ENCODE data around the gene PBX1.

The PBX1 gene

DNA sequence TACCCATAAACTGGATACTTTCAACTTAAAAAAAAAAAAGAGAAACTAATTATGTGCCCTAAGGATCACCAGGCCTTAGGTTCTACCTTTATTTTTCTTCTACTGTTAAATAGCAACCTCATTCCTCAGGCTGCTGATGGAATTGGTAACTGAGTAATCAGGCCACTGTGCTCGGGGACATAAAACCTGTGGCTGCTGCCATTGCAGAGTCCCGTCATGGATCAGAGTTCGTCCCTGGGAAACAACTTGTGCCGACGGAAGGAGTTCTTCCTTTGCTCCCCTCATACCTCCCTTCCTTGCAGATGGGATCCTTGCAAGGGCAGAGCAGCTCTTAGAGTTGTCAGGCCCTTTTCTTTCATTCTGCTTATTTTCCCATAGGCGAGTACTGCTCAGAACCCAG is 123.6 kb downstream of the PBX1 start:
- no peaks in the 10 kb centered on the region for H4K20me1 ChIP-seq (ENCODE audit: insufficient read depth, low read length)
- no peak overlapping the region for H3K27ac ChIP-seq (ENCODE audit: low read length)
- H3K9me2 ChIP-seq (replicated peaks; ENCODE audit: insufficient read depth, low read length), result no peaks in the 10 kb centered on the region
- no peak for DNase-seq
- no peak overlapping the region for H3K4me2 ChIP-seq (ENCODE audit: low read depth, low read length)
- no peaks in the 10 kb centered on the region for H3K9me3 ChIP-seq (replicated peaks; ENCODE audit: insufficient read depth, low read length)
- H3K4me3 ChIP-seq (ENCODE audit: low read length), result no peak overlapping the region
- no peaks in the 10 kb centered on the region for H3K79me2 ChIP-seq (ENCODE audit: low read length)
- no peaks in the 10 kb centered on the region for H3F3A ChIP-seq (ENCODE audit: insufficient read depth, low read length)
- H2AFZ ChIP-seq (ENCODE audit: low read length), result no peak overlapping the region
- no peaks in the 10 kb centered on the region for H3K36me3 ChIP-seq (replicated peaks; ENCODE audit: insufficient read depth, low read length)
- no peaks in the 10 kb centered on the region for H3K27me3 ChIP-seq (replicated peaks; ENCODE audit: insufficient read depth, low read length)
- no peak overlapping the region for H3K9ac ChIP-seq (ENCODE audit: low read length)
- H3K4me1 ChIP-seq (ENCODE audit: low read length), result peaks cover 8% of the 10 kb centered on the region
- TF ChIP-seq EZH2 (optimal IDR thresholded peaks at IDR 0.05; ENCODE audit: low read depth, low read length), result no peak
- TF ChIP-seq EZH2phosphoT487 (IDR thresholded peaks at IDR 0.05; ENCODE audit: low read length), result no peak
- TF ChIP-seq, protein P1, sequence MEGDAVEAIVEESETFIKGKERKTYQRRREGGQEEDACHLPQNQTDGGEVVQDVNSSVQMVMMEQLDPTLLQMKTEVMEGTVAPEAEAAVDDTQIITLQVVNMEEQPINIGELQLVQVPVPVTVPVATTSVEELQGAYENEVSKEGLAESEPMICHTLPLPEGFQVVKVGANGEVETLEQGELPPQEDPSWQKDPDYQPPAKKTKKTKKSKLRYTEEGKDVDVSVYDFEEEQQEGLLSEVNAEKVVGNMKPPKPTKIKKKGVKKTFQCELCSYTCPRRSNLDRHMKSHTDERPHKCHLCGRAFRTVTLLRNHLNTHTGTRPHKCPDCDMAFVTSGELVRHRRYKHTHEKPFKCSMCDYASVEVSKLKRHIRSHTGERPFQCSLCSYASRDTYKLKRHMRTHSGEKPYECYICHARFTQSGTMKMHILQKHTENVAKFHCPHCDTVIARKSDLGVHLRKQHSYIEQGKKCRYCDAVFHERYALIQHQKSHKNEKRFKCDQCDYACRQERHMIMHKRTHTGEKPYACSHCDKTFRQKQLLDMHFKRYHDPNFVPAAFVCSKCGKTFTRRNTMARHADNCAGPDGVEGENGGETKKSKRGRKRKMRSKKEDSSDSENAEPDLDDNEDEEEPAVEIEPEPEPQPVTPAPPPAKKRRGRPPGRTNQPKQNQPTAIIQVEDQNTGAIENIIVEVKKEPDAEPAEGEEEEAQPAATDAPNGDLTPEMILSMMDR (IDR thresholded peaks at IDR 0.05; ENCODE audit: low read length), result no peak

DNA sequence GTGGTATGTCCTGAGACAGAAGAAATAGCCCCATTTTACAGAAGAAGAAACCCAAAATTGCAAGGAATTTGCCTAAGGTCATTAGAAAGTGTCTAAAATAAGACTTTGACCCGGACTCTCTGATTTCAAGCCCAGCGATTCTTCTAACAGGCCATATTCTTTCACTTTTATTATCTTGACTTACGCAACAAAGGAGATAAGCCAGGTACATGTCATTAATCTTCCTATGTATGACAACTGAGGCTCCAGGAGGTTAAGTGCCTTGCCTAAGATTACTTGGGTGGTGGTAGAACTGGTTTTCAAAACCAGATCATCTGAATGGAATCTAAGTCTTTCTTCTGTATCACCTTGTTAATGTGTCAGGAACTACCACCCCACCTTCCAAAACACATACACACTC is 124.3 kb downstream of the PBX1 start:
- Histone ChIP-seq H3K4me2 (ENCODE audit: low read depth, low read length) (no peak overlapping the region), H4K20me1 (ENCODE audit: insufficient read depth, low read length) (no peaks in the 10 kb centered on the region), H3K9me2 (replicated peaks; ENCODE audit: insufficient read depth, low read length) (no peaks in the 10 kb centered on the region), H3K27me3 (replicated peaks; ENCODE audit: insufficient read depth, low read length) (no peaks in the 10 kb centered on the region), H3K9me3 (replicated peaks; ENCODE audit: insufficient read depth, low read length) (no peaks in the 10 kb centered on the region), H3K4me3 (ENCODE audit: low read length) (no peak overlapping the region), H3K4me1 (ENCODE audit: low read length) (peaks cover 8% of the 10 kb centered on the region), H3K79me2 (ENCODE audit: low read length) (no peaks in the 10 kb centered on the region), H3K27ac (ENCODE audit: low read length) (no peak overlapping the region), H3K9ac (ENCODE audit: low read length) (no peak overlapping the region), H3F3A (ENCODE audit: insufficient read depth, low read length) (no peaks in the 10 kb centered on the region), H2AFZ (ENCODE audit: low read length) (no peak overlapping the region), H3K36me3 (replicated peaks; ENCODE audit: insufficient read depth, low read length) (no peaks in the 10 kb centered on the region)
- TF ChIP-seq EZH2phosphoT487 (IDR thresholded peaks at IDR 0.05; ENCODE audit: low read length) (no peak), EZH2 (optimal IDR thresholded peaks at IDR 0.05; ENCODE audit: low read depth, low read length) (no peak)
- TF ChIP-seq, protein P1 (IDR thresholded peaks at IDR 0.05; ENCODE audit: low read length), result no peak
- DNase-seq, result no peak

DNA sequence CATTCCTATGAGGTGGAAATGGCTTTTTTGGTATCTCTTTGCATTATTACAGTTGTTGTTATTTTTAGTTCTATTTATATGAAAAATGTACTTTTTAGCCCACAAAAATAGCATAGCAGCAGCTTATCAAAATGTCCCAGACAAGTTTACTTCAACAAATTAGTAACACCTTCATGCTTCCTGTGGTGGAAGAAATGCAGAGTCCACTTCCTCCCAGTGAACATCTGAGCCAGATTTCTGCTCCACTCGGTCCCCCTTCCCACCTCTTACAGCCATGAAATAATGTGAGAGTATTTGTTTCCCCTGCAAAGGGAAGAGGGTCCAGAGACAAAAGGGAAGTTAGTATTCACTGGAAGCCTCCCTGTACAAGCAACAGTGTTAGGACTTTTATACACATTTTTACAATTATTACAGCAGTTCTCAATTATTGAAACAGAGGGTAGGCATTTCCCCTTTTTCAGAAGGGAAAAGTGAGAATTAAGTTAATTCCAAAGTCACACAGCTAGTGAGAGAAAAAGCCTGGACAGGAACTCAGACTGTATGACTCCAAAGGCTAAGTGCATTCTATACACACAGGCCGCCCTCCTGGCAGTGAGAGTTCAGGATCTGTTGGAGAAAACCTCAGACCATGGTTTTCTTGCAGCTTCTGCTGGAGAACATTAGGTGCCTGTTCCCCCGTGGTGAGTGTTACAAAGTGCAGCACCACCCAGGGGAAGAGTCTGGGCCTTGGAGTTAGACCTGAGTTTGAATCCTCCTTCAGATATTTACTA is 126.5 kb downstream of the PBX1 start:
- Histone ChIP-seq H3K4me3 (ENCODE audit: low read length) (no peak overlapping the region), H3K9me2 (replicated peaks; ENCODE audit: insufficient read depth, low read length) (no peaks in the 10 kb centered on the region), H4K20me1 (ENCODE audit: insufficient read depth, low read length) (no peaks in the 10 kb centered on the region), H3K27ac (ENCODE audit: low read length) (no peak overlapping the region), H3K9ac (ENCODE audit: low read length) (no peak overlapping the region), H3K4me1 (ENCODE audit: low read length) (peaks cover 8% of the 10 kb centered on the region), H3K9me3 (replicated peaks; ENCODE audit: insufficient read depth, low read length) (no peaks in the 10 kb centered on the region), H3K4me2 (ENCODE audit: low read depth, low read length) (no peak overlapping the region), H3K79me2 (ENCODE audit: low read length) (no peaks in the 10 kb centered on the region), H2AFZ (ENCODE audit: low read length) (no peak overlapping the region), H3F3A (ENCODE audit: insufficient read depth, low read length) (no peaks in the 10 kb centered on the region), H3K27me3 (replicated peaks; ENCODE audit: insufficient read depth, low read length) (no peaks in the 10 kb centered on the region), H3K36me3 (replicated peaks; ENCODE audit: insufficient read depth, low read length) (no peaks in the 10 kb centered on the region)
- no peak for DNase-seq
- TF ChIP-seq, protein P1 (IDR thresholded peaks at IDR 0.05; ENCODE audit: low read length), result no peak
- TF ChIP-seq EZH2phosphoT487 (IDR thresholded peaks at IDR 0.05; ENCODE audit: low read length) (no peak), EZH2 (optimal IDR thresholded peaks at IDR 0.05; ENCODE audit: low read depth, low read length) (no peak)
